ENCODE measurements around the gene MBTPS1.

DNA sequence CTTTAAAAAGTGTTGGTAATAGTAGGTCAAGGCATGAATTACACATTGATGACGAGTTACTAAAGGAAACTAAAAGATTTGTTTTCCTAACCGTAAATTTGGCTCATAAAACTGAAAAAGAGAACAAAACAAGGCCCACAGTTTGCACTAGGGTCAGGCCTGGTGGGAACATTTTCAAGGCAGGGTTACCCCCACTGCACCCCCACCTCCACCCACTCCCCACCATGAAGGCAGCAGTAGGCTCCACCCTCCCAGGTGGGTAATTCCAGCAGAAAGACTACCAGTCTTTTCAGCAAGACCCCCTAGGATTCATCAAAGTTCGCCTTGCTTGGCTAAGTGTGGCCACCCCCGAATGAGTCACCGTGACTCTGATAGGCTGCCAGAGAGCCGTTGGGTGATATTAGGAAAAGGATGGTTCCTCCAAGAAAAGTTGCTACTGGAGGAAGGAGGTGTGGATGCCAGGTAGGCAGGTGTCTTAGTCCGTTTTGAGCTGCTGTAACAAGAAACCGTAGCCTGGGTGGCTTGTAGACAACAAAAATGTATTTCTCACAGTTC lies 37.0 kb upstream of the MBTPS1 start:
- TF ChIP-seq EP300 (IDR thresholded peaks at IDR 0.05) (no peak), POLR2A (IDR thresholded peaks at IDR 0.05) (no peak)
- TF ChIP-seq, protein P1, sequence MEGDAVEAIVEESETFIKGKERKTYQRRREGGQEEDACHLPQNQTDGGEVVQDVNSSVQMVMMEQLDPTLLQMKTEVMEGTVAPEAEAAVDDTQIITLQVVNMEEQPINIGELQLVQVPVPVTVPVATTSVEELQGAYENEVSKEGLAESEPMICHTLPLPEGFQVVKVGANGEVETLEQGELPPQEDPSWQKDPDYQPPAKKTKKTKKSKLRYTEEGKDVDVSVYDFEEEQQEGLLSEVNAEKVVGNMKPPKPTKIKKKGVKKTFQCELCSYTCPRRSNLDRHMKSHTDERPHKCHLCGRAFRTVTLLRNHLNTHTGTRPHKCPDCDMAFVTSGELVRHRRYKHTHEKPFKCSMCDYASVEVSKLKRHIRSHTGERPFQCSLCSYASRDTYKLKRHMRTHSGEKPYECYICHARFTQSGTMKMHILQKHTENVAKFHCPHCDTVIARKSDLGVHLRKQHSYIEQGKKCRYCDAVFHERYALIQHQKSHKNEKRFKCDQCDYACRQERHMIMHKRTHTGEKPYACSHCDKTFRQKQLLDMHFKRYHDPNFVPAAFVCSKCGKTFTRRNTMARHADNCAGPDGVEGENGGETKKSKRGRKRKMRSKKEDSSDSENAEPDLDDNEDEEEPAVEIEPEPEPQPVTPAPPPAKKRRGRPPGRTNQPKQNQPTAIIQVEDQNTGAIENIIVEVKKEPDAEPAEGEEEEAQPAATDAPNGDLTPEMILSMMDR (IDR thresholded peaks at IDR 0.05): no peak

All from stomach (tissue), 4 donors.